HG02763 (cell line): ENCODE data around the gene FBXW2.
"Not testable (repeated sequence)": the region's sequence is repeated elsewhere in the genome, so short reads cannot be mapped to it uniquely, and the experiment has no call there.

Experiments used
- ATAC-seq: cut with Tn5 transposase; IDR thresholded peaks from one replicate; pipeline ENCODE4 v1.9.1; 2021; ENCODE audit warnings: mild to moderate bottlenecking, moderate library complexity; ENCODE audit not compliant: unreplicated experiment

FBXW2 gene

DNA sequence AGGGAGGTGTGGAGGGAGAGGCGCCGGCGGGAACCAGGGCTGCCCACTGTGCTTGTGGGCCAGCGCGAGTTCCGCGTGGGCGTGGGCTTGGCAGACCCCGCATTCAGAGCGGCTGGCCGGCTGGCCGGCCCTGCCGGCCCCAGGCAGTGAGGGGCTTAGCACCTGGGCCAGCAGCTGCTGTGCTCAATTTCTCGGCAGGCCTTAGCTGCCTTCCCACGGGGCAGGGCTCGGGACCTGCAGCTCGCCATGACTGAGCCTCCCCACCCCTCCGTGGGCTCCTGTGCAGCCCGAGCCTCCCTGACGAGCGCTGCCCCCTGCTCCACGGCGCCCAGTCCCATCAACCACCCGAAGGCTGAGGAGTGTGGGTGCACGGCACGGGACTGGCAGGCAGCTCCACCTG, 46.9 kb downstream of the FBXW2 start:
- not testable (repeated sequence) for ATAC-seq

DNA sequence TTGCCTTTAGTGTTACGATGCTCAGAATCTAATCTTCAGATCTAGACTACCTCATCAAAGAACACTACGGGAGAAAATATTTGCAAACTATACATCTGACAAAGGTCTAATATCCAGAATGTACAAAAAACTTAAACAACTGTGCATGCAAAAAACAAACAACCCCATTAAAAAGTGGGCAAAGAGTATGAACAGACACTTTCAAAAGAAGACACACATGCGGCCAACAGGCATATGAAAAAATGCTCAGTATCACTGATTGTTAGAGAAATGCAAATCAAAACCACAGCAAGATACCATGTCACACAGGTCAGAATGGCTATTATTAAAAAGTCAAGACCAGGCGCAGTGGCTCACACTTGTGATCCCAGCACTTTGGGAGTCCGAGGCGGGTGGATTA, 47.9 kb downstream of the FBXW2 start:
- ATAC-seq, result no peak

DNA sequence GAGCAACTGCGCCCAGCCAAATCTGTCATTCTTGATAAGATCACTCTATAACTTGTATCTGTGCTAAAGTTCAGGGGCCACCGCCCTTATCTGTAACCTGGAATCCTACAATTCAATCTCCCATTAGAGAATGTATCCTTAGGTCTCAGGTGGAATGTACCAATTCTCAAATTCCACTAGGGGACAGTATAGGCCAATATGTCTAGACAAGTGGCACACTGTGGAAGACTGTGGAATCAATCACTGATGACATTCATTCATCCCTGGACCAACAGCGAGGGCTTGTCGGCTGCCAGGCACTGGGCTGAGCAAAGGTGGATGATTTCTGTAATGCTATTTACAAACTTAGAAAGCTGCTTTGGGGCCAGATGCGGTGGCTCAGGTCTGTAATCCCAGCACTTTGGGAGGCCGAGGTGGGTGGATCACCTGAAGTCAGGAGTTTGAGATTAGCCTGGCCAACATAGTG, 50.2 kb downstream of the FBXW2 start:
- ATAC-seq, result no peak

DNA sequence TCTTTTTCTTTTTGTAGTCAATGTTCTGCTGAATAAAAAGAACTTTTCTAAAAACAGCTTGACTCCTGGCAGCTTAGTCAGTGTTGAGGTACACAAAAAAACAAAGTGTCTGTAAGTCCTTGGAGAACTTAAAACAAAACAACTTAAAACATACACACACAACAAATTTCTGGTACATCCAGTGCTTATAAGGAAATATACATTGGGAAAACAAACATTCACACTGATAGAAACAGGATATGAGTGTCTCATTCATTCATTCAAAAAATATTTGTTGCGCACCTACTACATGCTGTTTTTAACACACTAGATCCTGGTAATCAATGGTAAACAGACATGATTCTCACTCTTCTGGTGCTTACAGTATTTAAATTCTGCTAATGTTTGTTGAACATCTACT, 51.5 kb downstream of the FBXW2 start:
- no peak for ATAC-seq

DNA sequence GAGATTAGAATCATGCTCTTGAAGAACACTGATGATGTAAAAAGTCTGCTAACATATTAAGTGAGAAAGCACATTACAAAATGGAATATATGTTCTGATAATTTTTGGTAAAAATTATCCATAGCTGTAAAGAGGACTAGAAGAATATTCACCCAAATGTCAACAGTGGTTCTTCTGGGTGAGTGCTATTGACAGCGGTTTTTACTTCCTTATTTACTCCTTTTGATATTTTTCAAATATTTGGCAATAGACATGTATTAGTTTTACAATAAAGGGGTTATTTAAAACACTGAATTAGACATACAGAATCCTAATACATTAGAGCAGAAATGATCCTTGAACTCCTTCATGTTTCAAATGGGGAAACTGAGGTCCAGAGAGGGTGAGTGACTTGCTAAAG, 52.0 kb downstream of the FBXW2 start:
- ATAC-seq, result no peak

DNA sequence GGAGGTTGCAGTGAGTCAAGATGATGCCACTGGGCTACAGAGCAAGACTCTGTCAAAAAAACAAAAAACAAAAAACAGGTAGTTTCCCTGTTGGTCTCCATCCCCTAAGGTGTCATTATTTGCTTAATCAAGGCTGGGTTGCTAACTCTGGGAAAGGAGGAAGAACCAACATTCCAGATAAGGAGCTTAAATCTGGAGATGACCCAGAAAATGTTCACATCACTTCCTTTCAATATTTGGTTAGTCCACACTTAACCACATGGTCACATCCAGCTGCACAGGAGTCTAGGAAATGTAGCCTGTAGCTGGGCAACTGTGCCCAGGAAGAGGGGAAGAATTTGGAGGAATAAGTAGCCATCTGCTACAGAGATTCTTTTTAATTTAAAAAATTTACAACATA, 53.1 kb downstream of the FBXW2 start:
- no peak for ATAC-seq

DNA sequence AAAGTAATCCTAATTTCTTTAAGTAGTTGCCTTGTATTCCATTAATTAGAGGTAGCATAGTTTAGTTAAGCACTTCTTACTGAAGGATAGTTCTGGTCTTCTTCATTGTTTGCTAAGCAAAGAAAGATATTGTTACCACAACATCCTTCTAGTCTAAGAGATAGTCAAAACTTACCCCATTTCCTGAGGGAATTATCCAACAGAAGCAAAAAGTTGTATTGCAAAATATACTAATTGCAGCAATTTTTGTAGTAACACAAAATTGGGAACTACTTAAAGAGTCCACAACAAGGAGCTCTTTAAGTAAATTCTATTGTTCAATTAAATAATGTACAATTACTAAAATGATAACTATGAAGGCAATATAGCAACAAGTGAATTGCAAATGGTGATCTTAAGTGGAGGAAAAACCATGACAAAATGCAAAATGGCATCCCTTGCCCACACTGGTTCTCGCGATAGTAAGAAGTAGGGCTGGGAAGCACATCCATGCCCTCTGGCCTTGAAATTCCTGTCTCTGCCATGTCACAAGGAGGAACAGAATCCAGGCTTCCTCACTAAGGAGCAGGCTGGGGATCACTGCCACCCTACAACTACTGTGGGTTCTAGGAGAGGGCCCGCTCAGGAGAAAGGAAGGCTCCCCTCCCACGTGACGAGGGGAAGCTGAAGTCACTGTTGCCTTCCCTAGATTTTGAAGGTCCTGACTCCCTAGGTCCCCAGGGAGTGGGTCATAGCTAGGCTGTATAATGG, 55.6 kb downstream of the FBXW2 start:
- ATAC-seq, result no peak

DNA sequence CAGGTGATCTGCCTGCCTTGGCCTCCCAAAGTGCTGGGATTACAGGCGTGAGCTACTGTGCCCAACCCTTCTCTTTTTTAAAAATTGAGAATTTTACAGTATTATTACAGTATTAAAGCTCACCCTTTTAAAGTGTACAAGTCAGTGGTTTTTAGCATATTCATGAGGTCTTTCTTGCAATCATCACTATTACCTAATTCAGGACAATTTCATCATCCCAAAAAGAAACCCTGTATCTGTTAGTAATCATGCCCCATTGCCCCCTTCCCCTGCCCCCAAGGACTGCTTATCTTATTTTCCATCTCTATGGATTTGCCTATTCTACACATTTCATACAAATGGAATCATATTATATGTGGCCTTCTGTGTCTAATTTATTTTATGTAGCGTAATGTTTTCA, 56.3 kb downstream of the FBXW2 start:
- ATAC-seq, result no peak

DNA sequence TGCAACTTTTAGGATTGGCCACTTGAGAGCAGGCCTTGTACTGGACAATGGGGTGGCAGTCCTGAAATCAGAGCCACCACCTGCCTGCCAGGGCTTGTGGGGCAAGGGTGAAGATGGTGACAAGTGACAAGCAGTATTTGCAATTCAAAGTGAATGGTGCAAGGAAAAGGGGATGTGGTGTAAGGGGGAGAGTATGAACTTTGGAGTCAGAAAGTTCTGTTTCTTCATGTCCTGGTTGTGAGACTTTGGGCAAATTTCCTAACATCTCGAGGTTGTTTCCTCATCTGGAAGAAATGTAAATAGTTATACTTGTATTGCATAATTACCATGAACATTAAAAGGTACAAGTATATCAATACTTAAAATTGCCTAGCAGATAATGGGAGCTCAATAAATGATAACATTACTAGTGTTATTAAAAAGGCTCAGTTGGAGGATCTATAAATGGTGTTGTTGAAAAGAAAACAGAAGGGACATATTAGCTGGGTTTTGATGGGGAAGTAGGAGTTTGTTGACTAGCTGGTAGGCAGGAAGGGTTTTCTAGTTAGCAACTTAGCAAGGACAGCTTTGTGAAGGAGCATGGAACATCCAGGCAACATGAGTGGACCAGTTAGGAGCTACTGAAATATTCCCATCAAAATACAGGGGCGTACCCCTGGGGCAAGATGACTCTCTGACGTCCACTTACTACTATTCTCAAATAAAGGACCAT, 57.6 kb downstream of the FBXW2 start:
- no peak for ATAC-seq

DNA sequence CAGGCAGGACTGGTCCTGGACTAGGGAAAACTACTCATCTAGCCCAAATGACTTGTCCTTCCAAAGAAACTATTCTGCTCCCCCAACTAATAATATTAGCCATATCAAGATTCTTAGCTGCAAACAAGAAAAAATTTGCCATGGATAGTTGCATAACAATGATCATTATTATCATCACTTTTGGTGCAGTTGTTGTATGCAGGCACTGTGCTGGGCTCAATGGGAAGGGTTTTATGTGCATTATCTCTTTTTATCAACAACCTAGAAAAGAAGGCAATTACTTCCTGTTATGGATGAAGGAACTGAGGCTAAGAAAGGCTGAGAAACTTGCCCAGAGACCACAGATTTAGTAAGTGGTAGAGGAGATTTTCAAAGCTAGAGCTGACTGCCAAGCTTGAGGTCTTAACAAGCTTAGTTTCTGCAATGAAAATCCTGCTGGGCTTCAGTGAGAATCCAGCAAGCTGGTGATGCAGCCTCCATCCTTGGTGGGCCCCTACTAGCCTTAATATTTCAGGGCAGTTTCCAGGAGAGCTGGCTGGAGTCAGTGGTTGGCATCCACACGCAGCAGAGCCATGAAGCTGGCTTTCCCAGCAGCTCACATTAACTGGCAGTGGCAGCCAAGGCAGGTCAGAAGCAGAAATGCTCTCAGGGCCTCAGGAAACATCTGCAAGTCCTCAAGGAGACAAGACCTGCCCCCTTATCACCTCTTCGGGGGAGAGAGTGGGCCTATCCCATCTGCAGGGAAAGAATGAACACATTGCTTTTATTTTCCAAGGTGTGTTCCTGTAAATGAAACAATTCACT, 58.4 kb downstream of the FBXW2 start:
- ATAC-seq, result no peak

DNA sequence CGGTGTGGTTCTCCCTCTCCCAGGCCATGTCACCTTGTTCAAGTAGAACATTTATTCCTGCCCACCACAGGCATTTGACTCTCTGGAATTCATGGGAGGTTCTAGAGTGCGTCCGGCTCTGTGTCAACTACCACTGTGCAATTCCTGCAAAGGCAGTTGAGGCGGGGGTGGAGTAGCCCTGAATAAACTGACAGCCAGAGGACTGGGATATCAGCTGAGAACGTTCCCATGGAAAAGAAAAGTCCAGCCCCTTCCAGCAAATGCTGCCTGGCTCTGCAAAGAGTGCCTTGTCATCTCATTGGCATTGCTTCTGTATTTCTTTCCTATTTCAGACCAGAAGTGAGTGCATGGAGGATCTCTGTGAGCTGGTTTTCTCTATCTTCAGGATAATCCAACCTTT, 60.0 kb downstream of the FBXW2 start:
- no peak for ATAC-seq

DNA sequence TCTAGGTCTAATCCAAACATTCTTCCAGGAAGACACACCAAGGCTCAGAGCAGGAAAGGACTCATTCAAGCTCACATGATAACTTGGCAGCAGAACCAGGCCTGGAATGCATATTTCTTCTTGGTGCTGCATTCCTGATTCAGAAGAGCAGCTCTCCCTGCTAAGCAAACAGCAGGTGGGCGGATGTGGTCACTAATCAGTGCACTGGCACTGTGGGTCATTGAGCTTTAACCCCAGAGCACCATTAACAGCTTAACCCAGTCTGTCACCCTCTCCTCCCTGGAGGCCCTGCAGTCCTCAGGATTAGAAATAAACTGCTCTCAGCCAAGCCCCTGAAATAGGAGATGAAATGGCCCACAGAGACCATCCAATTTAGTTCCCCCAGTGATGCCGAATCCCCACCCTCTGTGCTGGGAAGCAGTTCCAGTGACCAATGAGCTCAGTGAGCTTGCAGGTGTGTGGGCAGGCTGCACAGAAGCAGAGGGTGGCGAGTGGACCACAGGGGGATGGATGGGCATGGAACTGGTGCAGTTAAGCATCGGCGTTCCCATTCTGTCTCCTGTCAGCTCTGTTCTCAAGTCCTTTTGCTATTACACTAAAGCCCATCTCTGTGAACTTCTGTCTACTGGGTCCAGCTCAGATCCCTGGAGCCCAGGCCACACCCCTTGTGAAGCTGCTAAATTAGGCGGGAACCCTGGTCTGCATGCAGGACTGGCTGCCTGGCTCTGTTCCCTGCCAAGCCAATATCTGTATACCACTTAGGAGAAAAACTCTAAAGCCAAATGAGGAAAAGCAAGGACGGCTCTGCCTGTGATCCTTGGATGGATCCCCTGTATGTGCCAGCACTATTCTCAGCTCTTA, 62.3 kb downstream of the FBXW2 start:
- ATAC-seq, result no peak

DNA sequence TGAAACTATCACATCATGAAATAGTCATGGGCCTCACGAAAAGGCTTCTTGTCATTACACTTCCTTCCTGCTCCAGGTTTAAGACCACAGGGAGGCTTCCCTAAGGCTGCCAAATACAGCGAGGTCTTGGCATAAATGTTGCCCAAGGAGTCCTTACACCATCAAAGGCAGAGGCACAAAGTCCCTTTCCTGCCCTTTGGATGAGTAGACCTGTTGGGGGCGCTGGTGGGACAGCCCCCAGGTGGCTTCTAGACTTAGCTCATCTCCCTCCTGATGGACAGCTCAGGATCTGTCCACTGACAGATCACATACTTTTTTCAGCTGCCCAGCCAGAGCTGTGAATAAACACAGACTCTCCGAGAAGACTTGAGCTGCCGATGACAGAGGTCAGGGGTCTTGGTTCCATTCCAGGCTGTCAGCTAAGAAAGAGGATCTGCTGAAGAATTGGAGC, 63.4 kb downstream of the FBXW2 start:
- ATAC-seq, result no peak

DNA sequence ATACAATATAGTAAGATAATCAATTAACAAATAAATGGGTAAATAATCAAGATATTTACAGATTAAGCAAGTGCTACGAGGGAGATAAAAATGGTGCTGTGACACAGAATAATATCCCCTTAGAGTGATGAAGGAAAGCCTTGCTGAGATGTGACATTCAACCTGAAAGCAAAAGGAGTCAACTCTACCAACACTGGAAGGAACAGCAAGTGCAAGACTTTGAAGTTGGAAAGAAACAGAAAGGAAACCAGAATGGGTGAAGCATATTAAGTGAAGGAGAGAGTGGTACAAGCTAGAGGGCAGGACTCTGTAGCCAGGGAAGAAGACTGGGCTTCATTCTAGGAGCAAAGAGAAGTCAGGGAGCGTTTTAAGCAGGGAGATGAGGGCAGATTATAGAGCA, 66.7 kb downstream of the FBXW2 start:
- ATAC-seq, result no peak

DNA sequence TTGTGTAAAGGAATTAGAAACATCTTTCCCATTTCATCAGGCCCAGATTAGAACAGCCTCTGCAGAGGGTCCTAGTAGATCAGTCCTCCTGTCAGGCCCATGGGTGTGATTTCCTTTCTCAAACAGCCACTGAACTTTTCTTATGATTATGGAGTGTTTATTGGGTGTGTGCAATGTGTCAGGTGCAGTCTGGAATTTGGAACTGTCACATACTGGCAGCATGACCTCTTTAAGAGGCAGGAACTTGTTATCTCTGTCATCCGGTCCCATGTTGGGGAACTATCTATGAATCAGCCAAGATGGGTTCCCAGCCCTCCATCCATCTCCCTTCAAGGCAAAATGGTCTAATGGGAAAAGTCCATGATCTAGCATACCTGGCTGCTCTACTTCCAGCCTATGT, 67.3 kb downstream of the FBXW2 start:
- no peak for ATAC-seq

DNA sequence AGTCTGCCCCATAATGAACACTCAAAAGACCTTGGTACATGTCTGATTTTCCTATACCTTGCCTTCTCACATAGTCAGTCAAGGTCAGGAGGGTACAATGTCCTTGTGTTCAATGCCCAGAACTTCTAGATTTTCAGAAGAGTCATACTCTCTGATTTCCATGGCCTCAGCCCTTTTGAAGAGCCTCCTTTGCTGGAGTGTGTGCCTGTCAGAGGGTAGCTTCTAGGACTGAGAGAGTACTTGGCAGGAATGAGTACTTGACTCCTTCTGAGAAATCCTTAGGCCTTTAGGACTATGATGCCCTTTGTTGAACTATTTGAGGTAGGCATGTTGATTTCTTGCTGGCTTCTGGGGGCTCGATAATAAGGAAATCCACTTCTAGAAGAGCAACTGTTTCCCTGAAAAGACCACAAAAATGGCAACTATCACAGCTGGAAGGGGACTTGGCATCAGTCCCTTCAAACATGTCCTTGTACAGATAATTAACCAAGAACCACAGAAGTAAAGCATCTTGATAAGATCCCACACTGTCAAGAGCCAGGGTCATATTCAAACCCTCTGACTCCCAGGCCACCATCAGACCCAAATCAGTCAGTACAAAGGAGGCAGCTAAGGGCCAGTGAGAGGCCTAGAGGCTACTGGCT, 68.3 kb downstream of the FBXW2 start:
- no peak for ATAC-seq

DNA sequence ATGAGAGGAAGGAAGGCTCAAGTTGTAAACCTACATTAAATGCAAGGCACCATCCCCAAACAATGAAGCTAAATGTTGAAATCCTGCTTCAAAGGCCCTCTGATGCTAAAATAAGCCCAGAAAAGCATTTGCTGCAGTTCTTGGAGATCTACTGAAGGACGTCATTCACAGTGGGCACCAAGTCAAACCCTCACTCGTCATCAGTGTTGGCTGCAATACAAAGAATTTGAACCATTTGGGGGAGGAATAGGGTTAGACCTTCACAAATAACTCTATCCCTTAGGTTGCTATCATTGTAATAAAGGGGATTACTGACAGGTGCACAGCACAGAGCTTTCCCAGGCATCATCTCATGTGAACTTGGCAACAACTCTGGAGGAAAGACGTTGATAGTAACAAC, 69.7 kb downstream of the FBXW2 start:
- ATAC-seq, result no peak

DNA sequence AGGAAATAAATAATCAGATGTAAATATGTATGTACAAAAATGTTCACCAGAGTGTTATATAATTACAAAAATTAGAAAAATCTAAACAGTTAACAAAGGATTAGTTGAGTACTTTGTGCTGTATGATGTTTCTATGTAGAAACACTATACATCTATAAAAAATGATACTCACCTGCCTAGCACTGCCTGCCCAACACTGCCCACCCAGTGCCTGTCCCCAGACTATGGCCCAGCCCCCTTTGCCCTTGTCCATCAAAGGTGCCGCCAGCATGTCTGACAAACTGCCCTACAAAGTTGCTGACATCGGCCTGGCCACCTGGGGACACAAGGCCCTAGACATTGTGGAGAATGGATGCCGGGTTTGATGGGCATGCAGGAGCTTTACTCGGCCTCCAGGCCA, 72.8 kb downstream of the FBXW2 start:
- ATAC-seq, result no peak

DNA sequence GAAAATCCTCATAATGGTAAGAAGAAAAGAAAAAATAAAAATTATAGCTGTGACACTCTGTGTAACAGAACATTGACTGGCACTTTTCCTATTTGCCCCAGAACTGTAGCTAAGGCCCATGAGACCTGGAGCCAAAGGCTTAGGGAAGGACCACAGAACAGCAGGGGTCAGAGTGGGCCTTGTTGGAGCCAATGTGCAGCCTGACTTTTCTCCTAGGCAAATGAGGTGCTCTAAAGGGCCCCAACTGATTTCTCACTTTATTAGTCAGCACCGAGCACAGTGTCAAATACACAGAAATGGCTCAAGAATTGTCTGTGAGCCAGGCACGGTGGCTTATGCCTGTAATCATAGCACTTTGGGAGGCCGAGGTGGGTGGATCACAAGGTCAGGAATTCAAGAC, 74.9 kb downstream of the FBXW2 start:
- no peak for ATAC-seq

DNA sequence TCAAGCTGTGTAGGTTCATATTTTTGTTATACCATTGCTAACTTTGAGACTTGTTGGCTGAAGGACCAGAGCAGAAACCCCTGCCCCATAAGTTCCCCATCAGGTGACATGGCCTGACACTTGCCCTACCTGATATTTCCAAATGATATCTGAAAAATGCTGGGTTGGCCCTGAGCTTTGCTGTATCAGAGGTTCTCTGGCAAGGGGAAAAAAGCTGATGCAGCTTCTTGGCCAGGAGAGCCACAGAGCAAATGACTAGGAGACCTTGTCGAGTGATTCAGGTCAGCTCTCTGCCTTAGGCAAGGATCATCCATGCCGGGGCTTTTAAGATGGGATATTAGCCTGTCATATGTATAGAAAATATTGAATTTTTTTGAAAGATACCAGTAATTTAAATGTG, 76.0 kb downstream of the FBXW2 start:
- ATAC-seq, result no peak
